Spinal cord (tissue), 10 donors: ENCODE results near the gene MMP23B. TPM values are rescaled to one million over a fixed set of nuclear protein-coding genes. Genes with fewer than 3 reads are reported as not detected.

ENCODE experiments used
- DNase-seq, 6 donors: peaks; one replicate each; pipeline versions ENCODE4 v3.0.0 to v3.0.0-alpha.2; 2013 to 2015; ENCODE audit warnings: low spot score in 6 of 6, low read depth in 4 of 6
- H3K27ac ChIP-seq: one replicate; pipeline ENCODE4 v1.5.1; 2013; ENCODE audit warnings: low read depth, low read length, control low read depth
- H3K27me3 ChIP-seq: one replicate; pipeline ENCODE4 v1.6.1; 2013; ENCODE audit warnings: low read length; ENCODE audit not compliant: control insufficient read depth, insufficient read depth
- H3K36me3 ChIP-seq: one replicate; pipeline ENCODE4 v1.6.1; 2013; ENCODE audit warnings: low read length; ENCODE audit not compliant: control insufficient read depth, insufficient read depth
- H3K4me1 ChIP-seq: one replicate; pipeline ENCODE4 v1.6.1; 2013; ENCODE audit warnings: low read length; ENCODE audit not compliant: control insufficient read depth, insufficient read depth
- H3K4me3 ChIP-seq: one replicate; pipeline ENCODE4 v1.5.1; 2013; ENCODE audit warnings: low read depth, low read length, control low read depth
- H3K9me3 ChIP-seq: one replicate; pipeline ENCODE4 v1.6.1; 2013; ENCODE audit warnings: low read length; ENCODE audit not compliant: control insufficient read depth, insufficient read depth
- WGBS: methylation state at CpG from one replicate; pipeline ENCODE4 v1.1.5; 2013; ENCODE audit warnings: missing lambda C conversion rate; ENCODE audit not compliant: insufficient coverage; 5-methylcytosine and 5-hydroxymethylcytosine counted together
- polyA plus RNA-seq, 2 donors: library from polyadenylated mRNA; unstranded; fragments of 120-200 nt; gene quantifications; one replicate each; pipeline ENCODE4 v1.2.1, GENCODE V29; 2013; ENCODE audit not compliant: insufficient read length in 2 of 2
- total RNA-seq, 2 donors: library from RNA; depleted of rRNA in 1 of 2; stranded (reverse); fragments of 120-200 nt in 1 of 2; fragments of >200 nt in 1 of 2; gene quantifications; one replicate each; pipeline versions ENCODE4 v1.2.3 to v1.2.4, GENCODE V29; 2013 to 2014
- donor health status: healthy.

The MMP23B gene
- total and polyA plus RNA-seq, 4 donors: 2.6 to 13.2 (median 7.2) TPM

GRCh38 chr1:1625404-1625775 lies 6.6 kb upstream of the MMP23B start:
- no peaks in the 10 kb centered on the region for H3K4me1 ChIP-seq
- peaks cover 8% of the 10 kb centered on the region for H3K27me3 ChIP-seq
- WGBS: 93% methylated on average over 28 of the region's 28 CpGs
- H3K4me3 ChIP-seq: no peak overlapping the region
- H3K9me3 ChIP-seq: no peaks in the 10 kb centered on the region
- H3K36me3 ChIP-seq: peaks cover 94% of the 10 kb centered on the region
- H3K27ac ChIP-seq: no peak overlapping the region
- DNase-seq: no peak

GRCh38 chr1:1625824-1626206 lies 6.2 kb upstream of the MMP23B start:
- Histone ChIP-seq H3K4me1 (no peaks in the 10 kb centered on the region), H3K4me3 (no peak overlapping the region), H3K9me3 (no peaks in the 10 kb centered on the region), H3K36me3 (peaks cover 90% of the 10 kb centered on the region), H3K27ac (no peak overlapping the region), H3K27me3 (peaks cover 10% of the 10 kb centered on the region)
- DNase-seq: no peak
- 97% methylated on average over 8 of the region's 8 CpGs for WGBS

GRCh38 chr1:1626207-1627141 lies 5.5 kb upstream of the MMP23B start:
- Histone ChIP-seq H3K27ac (no peak overlapping the region), H3K9me3 (no peaks in the 10 kb centered on the region), H3K27me3 (peaks cover 17% of the 10 kb centered on the region), H3K4me1 (no peaks in the 10 kb centered on the region), H3K36me3 (peaks cover 84% of the 10 kb centered on the region), H3K4me3 (no peak overlapping the region)
- WGBS: 93% methylated on average over 42 of the region's 48 CpGs
- DNase-seq: no peak

GRCh38 chr1:1627261-1627828 lies 4.6 kb upstream of the MMP23B start:
- H3K4me1 ChIP-seq: no peaks in the 10 kb centered on the region
- peaks cover 75% of the 10 kb centered on the region for H3K36me3 ChIP-seq
- no peaks in the 10 kb centered on the region for H3K9me3 ChIP-seq
- H3K27me3 ChIP-seq: peaks cover 25% of the 10 kb centered on the region
- DNase-seq: no peak
- H3K4me3 ChIP-seq: no peak overlapping the region
- no peak overlapping the region for H3K27ac ChIP-seq
- WGBS: 84% methylated on average over 37 of the region's 37 CpGs

GRCh38 chr1:1627829-1628753 lies 3.9 kb upstream of the MMP23B start:
- DNase-seq: peak in 1 of 6 donors; percentile 4
- WGBS: 92% methylated on average over 46 of the region's 53 CpGs

GRCh38 chr1:1628754-1629429 lies 3.1 kb upstream of the MMP23B start:
- H3K9me3 ChIP-seq: no peaks in the 10 kb centered on the region
- H3K27ac ChIP-seq: no peak overlapping the region
- H3K4me3 ChIP-seq: no peak overlapping the region
- WGBS: 42% methylated on average over 53 of the region's 53 CpGs
- no peaks in the 10 kb centered on the region for H3K4me1 ChIP-seq
- H3K27me3 ChIP-seq: peaks cover 25% of the 10 kb centered on the region
- no peak for DNase-seq
- peaks cover 59% of the 10 kb centered on the region for H3K36me3 ChIP-seq

More at GRCh38 chr1:1627829-1628753, 3.9 kb upstream of the MMP23B start:
- Histone ChIP-seq H3K4me3 (no peak overlapping the region), H3K36me3 (peaks cover 67% of the 10 kb centered on the region), H3K27me3 (peaks cover 25% of the 10 kb centered on the region), H3K9me3 (no peaks in the 10 kb centered on the region), H3K27ac (no peak overlapping the region), H3K4me1 (no peaks in the 10 kb centered on the region)

DNA sequence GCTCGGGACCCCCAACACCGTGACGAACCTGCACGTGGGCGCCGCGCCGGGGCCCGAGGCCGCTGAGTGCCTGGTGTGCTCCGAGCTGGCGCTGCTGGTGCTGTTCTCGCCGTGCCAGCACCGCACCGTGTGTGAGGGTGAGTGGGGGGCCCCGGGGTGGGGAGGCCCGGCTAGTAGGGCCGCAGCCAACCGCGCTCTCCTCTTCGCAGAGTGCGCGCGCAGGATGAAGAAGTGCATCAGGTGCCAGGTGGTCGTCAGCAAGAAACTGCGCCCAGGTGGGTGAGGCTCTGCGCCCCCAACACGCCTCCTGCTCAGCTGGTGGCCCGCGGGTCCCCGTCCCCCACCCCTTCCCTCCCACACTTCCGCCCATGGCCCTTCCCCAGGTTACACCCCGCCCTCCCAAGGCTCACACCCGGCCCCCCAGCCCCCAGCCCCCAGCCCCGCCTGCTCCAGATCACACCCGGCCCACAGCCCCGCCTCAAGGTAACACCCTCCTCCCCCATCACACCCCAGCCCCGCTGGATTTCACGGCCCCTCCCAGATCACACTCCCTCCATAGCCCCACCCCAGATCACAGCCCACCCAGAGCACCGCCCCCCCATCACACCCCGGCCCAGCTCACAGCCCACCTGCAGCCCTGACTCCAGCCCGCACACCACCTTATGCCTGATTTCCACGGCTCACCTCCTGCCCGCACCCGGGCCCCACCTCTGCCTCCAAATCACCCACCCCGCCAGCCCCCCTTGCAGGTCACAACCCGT lies 2.4 kb upstream of the MMP23B start:
- Histone ChIP-seq H3K27me3 (peaks cover 25% of the 10 kb centered on the region), H3K9me3 (no peaks in the 10 kb centered on the region), H3K27ac (no peak overlapping the region), H3K4me1 (no peaks in the 10 kb centered on the region), H3K4me3 (no peak overlapping the region), H3K36me3 (peaks cover 52% of the 10 kb centered on the region)
- peak in 1 of 6 donors; percentile 8 for DNase-seq
- 43% methylated on average over 33 of the region's 48 CpGs for WGBS

- H3K4me3 ChIP-seq: no peak overlapping the region
- H3K36me3 ChIP-seq: peaks cover 45% of the 10 kb centered on the region
- WGBS: 10% methylated on average over 64 of the region's 81 CpGs
- no peaks in the 10 kb centered on the region for H3K9me3 ChIP-seq
- H3K27ac ChIP-seq: no peak overlapping the region
- DNase-seq: peak in 4 of 6 donors; percentile 29 to 93 (median 66)
- H3K27me3 ChIP-seq: peaks cover 25% of the 10 kb centered on the region
- no peaks in the 10 kb centered on the region for H3K4me1 ChIP-seq
These were observed 1.6 kb upstream of the MMP23B start for GRCh38 chr1:1630191-1630964.
